LoVo (cell line): ENCODE results near the gene BET1.
"Not testable (repeated sequence)": the region's sequence is repeated elsewhere in the genome, so short reads cannot be mapped to it uniquely, and the experiment has no call there.

Experiments used
- DNase-seq: peaks from one replicate; pipeline ENCODE4 v3.0.0-alpha.2; 2016; ENCODE audit warnings: low spot score

The BET1 gene

GRCh38 chr7:94004024-94004951 lies at the start of gene BET1:
TSS of gene BET1 (minus strand) at chr7:94004355. CDS start at chr7:94004216, 139 bp downstream.
- peak; percentile 97 for DNase-seq

GRCh38 chr7:94053532-94053931 lies 49.4 kb upstream of the BET1 start:
- DNase-seq = no peak

- DNase-seq = no peak
Observed at GRCh38 chr7:94052398-94053180, 48.4 kb upstream of the BET1 start.

- DNase-seq = no peak
Observed at GRCh38 chr7:94050046-94050445, 45.9 kb upstream of the BET1 start.

- DNase-seq = no peak
Observed at GRCh38 chr7:94049615-94050014, 45.5 kb upstream of the BET1 start.

- DNase-seq = no peak
Observed at GRCh38 chr7:94048755-94049154, 44.6 kb upstream of the BET1 start.

- DNase-seq = no peak
Observed at GRCh38 chr7:94047956-94048355, 43.8 kb upstream of the BET1 start.

- DNase-seq = no peak
Observed at GRCh38 chr7:94045581-94045980, 41.4 kb upstream of the BET1 start.

- DNase-seq = no peak
Observed at GRCh38 chr7:94044806-94045205, 40.7 kb upstream of the BET1 start.

- peak; percentile 4 for DNase-seq
Observed at GRCh38 chr7:94043299-94043698, 39.1 kb upstream of the BET1 start.

- DNase-seq = no peak
Observed at GRCh38 chr7:94042381-94042780, 38.2 kb upstream of the BET1 start.

GRCh38 chr7:94041529-94041928 lies 37.4 kb upstream of the BET1 start:
- no peak for DNase-seq

GRCh38 chr7:94040254-94040653 lies 36.1 kb upstream of the BET1 start:
- DNase-seq = no peak

- no peak for DNase-seq
Observed at GRCh38 chr7:94039368-94040035, 35.3 kb upstream of the BET1 start.

GRCh38 chr7:94031865-94032264 lies 27.7 kb upstream of the BET1 start:
- DNase-seq = no peak

GRCh38 chr7:94030634-94031033 lies 26.5 kb upstream of the BET1 start:
- no peak for DNase-seq

GRCh38 chr7:94029976-94030375 lies 25.8 kb upstream of the BET1 start:
- no peak for DNase-seq

GRCh38 chr7:94028768-94029167 lies 24.6 kb upstream of the BET1 start:
- DNase-seq = peak; percentile 11

- not testable (repeated sequence) for DNase-seq
Observed at GRCh38 chr7:94026619-94027018, 22.5 kb upstream of the BET1 start.

- DNase-seq = no peak
Observed at GRCh38 chr7:94022550-94022949, 18.4 kb upstream of the BET1 start.

- DNase-seq = no peak
Observed at GRCh38 chr7:94016786-94017185, 12.6 kb upstream of the BET1 start.

- DNase-seq = no peak
Observed at GRCh38 chr7:94015538-94015937, 11.4 kb upstream of the BET1 start.

- DNase-seq = no peak
Observed at GRCh38 chr7:94012746-94013145, 8.6 kb upstream of the BET1 start.
